T-helper 2 cell treated with Interferon-gamma antibody and Interleukin-4, amounts not matched to agents 5 μg/mL and 100 μg/mL, for 36 hours (primary cell): ENCODE measurements around the gene WWP2.

Source experiments
- DNase-seq: peaks from one replicate; pipeline ENCODE4 v3.0.0; 2021; ENCODE audit warnings: low spot score
- H3K27ac Mint-ChIP-seq: one replicate; pipeline ENCODE4 v1.8.0; 2021; ENCODE audit warnings: mild to moderate bottlenecking, mixed read lengths
- H3K27me3 Mint-ChIP-seq: one replicate; pipeline ENCODE4 v1.8.0; 2021; ENCODE audit warnings: low read depth, mixed read lengths
- H3K36me3 Mint-ChIP-seq: one replicate; pipeline ENCODE4 v1.8.0; 2021; ENCODE audit warnings: low read depth, mixed read lengths
- H3K4me1 Mint-ChIP-seq: one replicate; pipeline ENCODE4 v1.8.0; 2021; ENCODE audit warnings: low read depth, mixed read lengths
- H3K4me3 Mint-ChIP-seq: one replicate; pipeline ENCODE4 v1.8.0; 2022; ENCODE audit warnings: mild to moderate bottlenecking, moderate library complexity, mixed read lengths
- H3K9me3 Mint-ChIP-seq: one replicate; pipeline ENCODE4 v1.8.0; 2021; ENCODE audit warnings: mixed read lengths

WWP2 gene

DNA sequence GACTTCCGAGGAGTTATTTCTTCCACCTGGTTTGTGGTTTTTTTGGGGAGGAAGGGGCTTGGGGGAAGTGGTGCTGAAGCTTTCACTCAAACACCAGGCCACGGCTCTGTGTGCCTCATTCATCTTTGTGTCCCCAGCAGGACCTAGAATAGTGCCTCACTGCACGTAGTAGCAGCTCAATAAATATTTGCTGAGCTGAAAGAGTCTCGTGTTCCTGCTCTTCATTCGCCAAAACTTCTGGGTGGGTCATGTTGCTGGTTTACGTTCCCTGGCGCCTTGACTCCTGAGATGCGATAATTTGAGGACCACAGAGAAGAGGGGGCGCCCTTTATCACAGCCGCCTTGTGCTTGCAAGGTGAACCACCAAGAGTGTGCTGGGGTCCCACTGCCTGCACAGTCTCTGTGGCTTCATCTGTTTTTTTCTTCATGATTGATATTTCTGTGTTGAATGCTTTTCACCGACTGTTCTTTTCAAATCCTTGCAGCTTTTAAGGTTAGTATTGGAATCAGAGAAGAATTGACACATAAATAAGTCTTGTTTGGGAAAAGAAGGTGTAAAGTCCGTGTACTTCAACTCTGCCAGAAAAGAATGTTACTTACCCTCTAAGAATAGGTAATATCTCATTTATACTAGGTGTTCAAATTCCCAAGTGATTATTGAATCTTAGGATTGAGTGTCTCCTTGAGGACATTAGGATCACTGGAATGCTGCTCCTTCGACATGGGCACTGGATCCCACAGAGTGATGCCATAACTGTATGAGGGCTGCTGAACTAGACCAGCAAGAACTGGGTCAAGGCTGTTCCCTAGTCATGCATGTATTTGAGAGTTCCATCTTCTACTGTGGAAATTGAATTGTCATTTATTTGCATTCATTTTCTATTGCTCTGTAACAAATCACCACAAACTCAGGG is 96.3 kb downstream of the WWP2 start:
- H3K36me3 Mint-ChIP-seq: peaks cover 14% of the 10 kb centered on the region
- no peak overlapping the region for H3K27ac Mint-ChIP-seq
- no peak for DNase-seq
- no peaks in the 10 kb centered on the region for H3K9me3 Mint-ChIP-seq
- H3K27me3 Mint-ChIP-seq: no peaks in the 10 kb centered on the region
- H3K4me3 Mint-ChIP-seq: no peak overlapping the region
- H3K4me1 Mint-ChIP-seq: peaks cover 2% of the 10 kb centered on the region

DNA sequence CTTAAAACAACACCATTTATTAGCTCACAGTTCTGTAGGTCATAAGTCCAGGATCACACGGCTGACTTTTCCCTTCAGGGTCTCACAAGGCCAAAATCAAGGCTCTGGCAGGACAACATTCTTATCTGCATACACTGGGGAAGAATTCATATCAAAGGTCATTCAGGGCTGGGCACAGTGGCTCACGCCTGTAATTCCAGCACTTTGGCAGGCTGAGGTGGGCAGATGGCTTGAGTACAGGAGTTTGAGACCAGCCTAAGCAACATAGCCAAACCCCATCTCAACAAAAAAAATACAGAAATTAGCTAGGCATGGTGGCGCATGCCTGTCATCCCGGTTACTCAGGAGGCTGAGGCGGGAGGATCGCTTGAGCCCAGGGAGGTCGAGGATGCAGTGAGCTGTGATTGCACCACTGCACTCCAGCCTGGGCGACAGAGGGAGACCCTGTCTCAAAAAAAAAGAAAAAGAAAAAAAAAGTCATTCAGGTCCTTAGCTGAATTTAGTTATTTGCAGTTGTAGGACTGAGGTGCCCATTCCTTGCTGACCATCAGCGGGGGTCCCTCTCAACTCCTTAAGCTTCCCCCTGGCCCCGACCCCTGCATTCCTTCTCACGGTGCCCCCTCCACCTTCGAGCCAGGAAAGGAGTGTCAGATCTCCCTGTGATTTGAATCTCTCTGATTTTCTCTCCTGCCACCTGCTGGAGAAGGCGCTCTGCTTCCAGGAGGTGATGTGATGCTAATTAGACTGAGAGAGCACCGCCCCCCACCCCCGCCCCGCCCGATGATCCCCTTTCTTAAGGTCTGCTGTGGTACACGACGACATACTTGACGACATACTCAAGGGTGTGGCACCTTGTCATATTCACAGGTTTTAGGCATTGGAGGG is 97.2 kb downstream of the WWP2 start:
- Mint-ChIP-seq H3K4me1 (peaks cover 2% of the 10 kb centered on the region), H3K9me3 (no peaks in the 10 kb centered on the region), H3K36me3 (peaks cover 7% of the 10 kb centered on the region), H3K27ac (no peak overlapping the region), H3K4me3 (no peak overlapping the region), H3K27me3 (no peaks in the 10 kb centered on the region)
- no peak for DNase-seq

DNA sequence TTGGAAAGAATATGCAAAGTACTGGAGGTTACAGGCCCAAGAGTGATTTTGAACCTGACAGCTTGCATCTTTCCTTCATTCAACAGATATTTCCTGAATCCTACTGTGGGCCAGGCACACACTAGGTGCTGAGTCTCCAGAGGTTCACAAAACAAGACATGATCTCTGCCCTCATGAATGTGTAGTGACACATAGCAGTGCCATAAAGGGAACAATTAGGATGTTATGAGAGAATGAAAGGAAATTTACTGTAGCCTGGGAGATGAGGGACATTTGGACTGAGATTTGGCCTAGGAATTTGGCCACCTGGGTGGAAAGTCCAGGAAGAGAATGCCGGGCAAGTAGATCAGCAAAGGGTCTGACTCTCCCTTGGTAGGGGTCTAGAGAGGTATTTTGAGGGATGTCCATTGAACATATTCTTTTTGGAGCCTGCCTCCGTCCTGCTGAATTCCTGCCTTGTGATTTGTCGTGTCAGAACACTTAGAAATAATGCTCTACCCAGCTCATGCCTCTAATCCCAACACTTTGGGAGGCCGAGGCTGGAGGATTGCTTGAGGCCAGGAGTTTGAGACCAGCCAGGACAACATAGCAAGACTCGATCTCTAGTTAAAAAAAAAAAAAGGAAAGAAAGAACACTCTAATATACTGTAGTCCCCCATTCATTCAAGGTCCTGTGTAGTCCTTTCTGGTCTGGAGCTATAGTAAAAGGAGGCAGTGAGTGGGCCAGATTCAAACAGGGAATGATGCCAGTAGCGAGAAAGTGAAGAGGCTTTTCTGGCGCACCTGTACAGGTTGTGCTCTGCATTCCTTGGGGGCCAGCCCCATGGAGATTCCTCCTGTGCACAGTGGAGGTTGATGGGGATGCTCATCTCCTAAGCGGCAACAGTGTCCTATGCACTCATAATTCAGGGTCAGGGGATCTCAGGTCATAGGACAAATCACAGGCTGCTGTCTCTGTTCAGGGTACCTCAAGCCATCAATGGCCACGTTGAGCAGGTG is 98.4 kb downstream of the WWP2 start:
- no peak overlapping the region for H3K27ac Mint-ChIP-seq
- H3K4me1 Mint-ChIP-seq: peaks cover under 1% of the 10 kb centered on the region
- no peak overlapping the region for H3K4me3 Mint-ChIP-seq
- no peak for DNase-seq
- no peaks in the 10 kb centered on the region for H3K27me3 Mint-ChIP-seq
- H3K36me3 Mint-ChIP-seq: peaks cover 5% of the 10 kb centered on the region
- no peaks in the 10 kb centered on the region for H3K9me3 Mint-ChIP-seq

DNA sequence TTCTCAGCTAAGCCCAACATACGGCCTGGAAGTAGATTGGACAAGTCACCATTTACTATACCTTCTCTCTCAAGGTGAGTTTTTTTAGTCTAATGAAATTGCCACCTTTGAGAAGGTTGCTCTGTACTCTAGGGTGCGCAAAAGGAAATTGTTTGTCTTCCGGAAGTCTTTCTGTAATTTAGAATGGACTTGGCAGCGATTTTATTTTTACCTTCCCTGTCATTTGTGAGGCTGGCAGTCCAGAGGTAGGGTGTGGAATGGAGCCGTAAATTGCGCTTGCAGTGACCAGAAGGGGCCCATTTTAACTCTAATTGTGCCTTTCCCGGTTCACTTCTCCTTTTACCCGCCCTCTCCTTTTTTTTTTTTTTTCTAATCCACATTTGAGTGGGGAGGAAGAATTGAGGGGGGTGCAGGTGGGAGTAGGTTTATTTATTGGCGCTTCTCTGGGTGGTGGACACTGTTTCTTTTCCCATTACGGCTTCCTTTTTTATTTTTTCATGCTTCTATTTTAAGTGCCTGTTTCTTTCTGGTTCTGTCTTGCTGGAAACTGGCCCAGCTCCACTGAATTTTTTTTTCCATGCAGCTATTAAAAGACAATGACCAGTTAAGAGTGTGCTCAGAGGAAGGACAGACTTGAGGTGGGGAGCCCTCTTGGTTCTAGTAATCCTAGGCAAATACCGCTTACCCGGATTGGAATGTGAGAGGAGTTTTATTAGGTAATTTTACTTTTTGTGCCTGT is 99.3 kb downstream of the WWP2 start:
- H3K9me3 Mint-ChIP-seq: no peaks in the 10 kb centered on the region
- H3K4me1 Mint-ChIP-seq: no peaks in the 10 kb centered on the region
- no peaks in the 10 kb centered on the region for H3K27me3 Mint-ChIP-seq
- no peak overlapping the region for H3K4me3 Mint-ChIP-seq
- peaks cover 3% of the 10 kb centered on the region for H3K36me3 Mint-ChIP-seq
- no peak for DNase-seq
- no peak overlapping the region for H3K27ac Mint-ChIP-seq

DNA sequence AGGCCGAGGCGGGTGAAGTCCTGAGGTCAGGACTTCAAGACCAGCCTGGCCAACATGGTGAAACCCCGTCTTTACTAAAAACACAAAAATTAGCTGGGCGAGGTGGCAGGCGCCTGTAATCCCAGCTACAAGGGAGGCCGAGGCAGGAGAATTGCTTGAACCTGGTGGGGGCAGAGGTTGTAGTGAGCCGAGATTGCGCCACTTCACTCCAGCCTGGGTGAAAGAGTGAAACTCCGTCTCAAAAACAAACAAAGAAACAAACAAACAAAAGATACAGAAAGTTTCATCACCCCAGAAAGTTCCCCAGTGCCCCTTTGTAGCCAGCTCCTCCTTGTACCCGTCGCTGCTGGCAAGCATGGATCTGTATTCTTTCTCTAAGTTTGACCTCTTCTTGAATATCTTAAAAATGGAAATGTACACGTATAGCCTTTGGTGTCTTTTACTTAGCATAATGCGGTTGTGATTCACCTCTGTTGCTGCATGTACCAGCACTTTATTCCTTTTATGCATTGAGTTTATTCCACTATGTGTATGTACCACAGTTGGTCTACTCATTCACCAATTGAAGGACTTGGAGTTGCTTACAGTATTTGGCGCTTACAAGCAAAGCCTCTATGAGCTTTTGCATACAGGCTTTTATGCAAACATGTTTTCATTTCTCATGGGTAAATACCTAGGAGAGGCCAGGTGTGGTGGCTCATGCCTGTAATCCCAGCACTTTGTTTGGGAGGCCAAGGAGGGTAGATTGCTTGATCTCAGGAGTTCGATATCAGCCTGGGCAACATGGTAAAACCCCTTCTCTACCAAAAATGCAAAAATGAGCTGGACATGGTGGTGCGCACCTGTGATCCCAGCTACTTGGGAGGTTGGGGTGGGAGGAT is 101.5 kb downstream of the WWP2 start:
- Mint-ChIP-seq H3K4me1 (no peaks in the 10 kb centered on the region), H3K36me3 (peaks cover 3% of the 10 kb centered on the region), H3K27ac (no peak overlapping the region), H3K27me3 (no peaks in the 10 kb centered on the region), H3K9me3 (no peaks in the 10 kb centered on the region), H3K4me3 (no peak overlapping the region)
- DNase-seq: no peak

DNA sequence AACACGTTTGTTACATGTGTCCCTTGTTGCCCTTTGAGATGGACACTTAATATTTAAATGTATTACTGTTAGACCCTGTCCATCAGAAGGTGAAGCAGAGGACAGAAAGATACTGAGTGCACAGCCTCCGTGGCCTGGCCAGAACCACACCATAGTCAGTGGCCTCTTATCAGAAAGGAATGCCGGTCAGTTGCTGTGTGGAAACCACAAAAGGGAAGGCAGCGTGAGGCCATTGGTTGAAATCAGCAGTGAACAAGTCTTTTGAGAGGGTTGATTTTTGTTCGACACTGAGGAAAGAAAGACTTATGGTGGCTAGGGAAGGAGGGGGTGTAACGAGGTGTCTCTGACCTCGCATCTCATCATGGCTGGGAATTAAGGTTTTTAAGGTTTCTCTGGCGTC is 103.6 kb downstream of the WWP2 start:
- no peaks in the 10 kb centered on the region for H3K27me3 Mint-ChIP-seq
- no peak for DNase-seq
- H3K4me3 Mint-ChIP-seq: no peak overlapping the region
- no peaks in the 10 kb centered on the region for H3K9me3 Mint-ChIP-seq
- no peak overlapping the region for H3K27ac Mint-ChIP-seq
- no peaks in the 10 kb centered on the region for H3K36me3 Mint-ChIP-seq
- no peaks in the 10 kb centered on the region for H3K4me1 Mint-ChIP-seq

DNA sequence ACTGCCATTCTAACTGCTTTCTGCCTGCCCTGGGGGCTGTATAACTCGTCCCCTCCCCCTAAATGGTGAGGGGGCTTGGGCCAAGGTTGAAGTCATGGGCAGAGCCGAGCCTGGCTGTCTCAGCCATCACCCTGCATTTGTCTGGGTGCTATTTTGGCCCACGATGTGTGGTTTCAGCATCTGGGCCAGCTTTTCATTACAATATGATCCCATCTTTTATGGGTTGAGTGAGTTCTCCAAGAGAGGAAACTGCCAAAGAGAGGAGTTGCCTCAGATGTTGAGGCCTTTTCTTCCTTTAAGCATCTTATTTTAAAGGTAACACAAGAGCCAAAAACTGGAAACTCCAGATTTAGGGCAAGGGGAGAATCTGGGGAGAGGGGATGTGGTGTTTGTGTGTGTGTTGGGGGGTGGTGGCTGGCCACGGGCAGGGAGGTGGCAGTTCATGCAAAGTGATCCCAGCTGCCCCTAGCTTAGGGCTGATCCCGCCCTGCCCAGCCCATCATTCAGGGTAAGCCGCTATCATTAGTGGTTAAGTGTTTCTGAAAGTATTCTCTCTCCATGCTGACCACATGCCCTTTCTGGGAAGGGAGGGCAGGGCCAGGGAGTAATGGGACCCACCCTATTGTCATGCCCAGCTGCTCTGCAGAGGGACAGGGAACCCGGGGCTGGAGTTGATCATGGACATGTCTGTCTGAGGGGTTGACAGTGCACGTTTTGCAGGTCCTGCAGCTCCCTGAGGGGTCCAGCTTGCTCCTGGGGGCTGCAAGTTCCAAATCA is 105.8 kb downstream of the WWP2 start:
- H3K27ac Mint-ChIP-seq: no peak overlapping the region
- H3K4me1 Mint-ChIP-seq: no peaks in the 10 kb centered on the region
- H3K4me3 Mint-ChIP-seq: no peak overlapping the region
- no peaks in the 10 kb centered on the region for H3K9me3 Mint-ChIP-seq
- H3K36me3 Mint-ChIP-seq: peaks cover 8% of the 10 kb centered on the region
- H3K27me3 Mint-ChIP-seq: no peaks in the 10 kb centered on the region
- DNase-seq: no peak

DNA sequence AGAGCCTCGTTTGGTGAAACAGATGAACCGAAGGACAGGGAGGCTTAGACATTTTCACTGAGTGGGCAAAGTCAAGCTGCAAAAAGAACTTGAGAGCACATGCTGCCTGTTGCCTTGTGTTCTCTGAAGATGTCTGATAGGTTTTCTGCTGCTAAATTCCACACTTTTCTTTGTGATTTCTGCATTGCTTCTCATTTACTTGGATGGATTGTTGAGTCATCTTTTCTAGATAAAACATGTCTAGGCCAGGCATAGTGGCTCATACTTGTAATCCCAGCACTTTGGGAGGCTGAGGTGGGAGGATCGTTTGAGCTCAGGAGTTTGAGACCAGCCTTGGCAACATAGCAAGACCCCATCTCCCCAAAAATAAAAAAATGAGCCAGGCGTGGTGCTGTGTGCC is 108.6 kb downstream of the WWP2 start:
- DNase-seq: no peak
- no peaks in the 10 kb centered on the region for H3K9me3 Mint-ChIP-seq
- no peak overlapping the region for H3K4me3 Mint-ChIP-seq
- H3K4me1 Mint-ChIP-seq: no peaks in the 10 kb centered on the region
- H3K27me3 Mint-ChIP-seq: no peaks in the 10 kb centered on the region
- peaks cover 20% of the 10 kb centered on the region for H3K36me3 Mint-ChIP-seq
- H3K27ac Mint-ChIP-seq: no peak overlapping the region

DNA sequence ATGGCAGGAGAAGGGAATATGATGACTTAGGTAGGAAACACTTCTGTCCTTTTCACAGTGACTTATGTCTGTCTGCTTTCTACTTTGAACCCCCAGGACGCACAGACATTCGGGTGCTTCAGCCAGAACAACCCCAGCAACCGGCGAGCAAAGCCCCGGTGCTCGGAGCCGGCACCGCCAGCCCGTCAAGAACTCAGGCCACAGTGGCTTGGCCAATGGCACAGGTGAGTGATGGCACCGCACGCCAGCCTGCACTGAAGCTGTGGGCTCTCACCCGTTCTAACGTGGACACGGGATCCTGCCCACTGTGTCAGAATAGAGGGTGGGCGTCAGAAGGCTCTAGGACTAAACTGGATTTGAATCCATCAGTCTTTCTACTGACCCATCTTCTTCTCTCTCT is 109.6 kb downstream of the WWP2 start:
- Mint-ChIP-seq H3K9me3 (no peaks in the 10 kb centered on the region), H3K4me3 (no peak overlapping the region), H3K27ac (no peak overlapping the region)

DNA sequence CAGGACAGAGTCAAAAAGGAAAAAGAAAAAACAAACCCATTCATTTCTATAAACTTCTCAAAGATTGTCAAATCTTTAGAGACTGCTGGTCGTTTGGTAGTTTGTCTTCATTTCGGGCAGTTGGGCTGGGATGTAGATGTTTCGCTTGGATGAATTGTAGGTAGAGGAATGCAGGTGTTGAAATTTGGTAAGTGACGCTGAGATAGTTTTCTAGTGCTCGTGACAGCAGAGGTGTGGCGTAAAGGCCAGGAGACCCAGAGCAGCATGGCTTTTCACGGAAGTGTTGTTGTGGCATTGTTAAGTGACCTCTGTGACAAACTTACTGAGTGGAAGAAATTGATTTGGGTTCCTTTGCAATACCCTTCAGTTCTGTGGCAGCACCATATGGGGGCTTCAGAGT is 110.8 kb downstream of the WWP2 start:
- peaks cover 34% of the 10 kb centered on the region for H3K36me3 Mint-ChIP-seq
- no peak for DNase-seq
- H3K9me3 Mint-ChIP-seq: no peaks in the 10 kb centered on the region
- H3K27ac Mint-ChIP-seq: no peak overlapping the region
- H3K4me3 Mint-ChIP-seq: no peak overlapping the region
- no peaks in the 10 kb centered on the region for H3K27me3 Mint-ChIP-seq
- H3K4me1 Mint-ChIP-seq: no peaks in the 10 kb centered on the region

More for the DNA sequence above, 109.6 kb downstream of the WWP2 start:
- Mint-ChIP-seq H3K4me1 (no peaks in the 10 kb centered on the region), H3K27me3 (no peaks in the 10 kb centered on the region), H3K36me3 (peaks cover 25% of the 10 kb centered on the region)
- no peak for DNase-seq

DNA sequence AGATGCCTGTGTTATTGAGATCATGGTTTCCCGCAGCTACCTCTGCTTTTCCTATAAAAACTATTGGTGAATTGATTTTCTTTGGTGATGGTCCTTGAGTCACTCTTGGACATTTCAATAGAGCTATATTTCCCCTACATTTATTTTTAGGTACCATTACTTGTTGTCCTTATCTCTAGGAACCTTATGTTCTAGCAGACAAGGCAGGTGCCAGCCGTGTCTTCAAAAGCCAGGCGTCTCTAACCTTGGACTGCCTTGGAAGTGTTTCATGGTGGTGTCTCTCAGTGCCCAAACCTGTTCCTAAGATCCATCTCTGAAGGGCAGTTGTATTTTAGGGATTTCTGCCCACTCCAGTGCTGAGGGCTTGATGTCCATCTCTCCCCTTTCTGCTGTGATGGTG is 111.7 kb downstream of the WWP2 start:
- DNase-seq: no peak
- no peak overlapping the region for H3K27ac Mint-ChIP-seq
- no peaks in the 10 kb centered on the region for H3K4me1 Mint-ChIP-seq
- no peaks in the 10 kb centered on the region for H3K9me3 Mint-ChIP-seq
- H3K4me3 Mint-ChIP-seq: no peak overlapping the region
- H3K27me3 Mint-ChIP-seq: no peaks in the 10 kb centered on the region
- peaks cover 37% of the 10 kb centered on the region for H3K36me3 Mint-ChIP-seq

DNA sequence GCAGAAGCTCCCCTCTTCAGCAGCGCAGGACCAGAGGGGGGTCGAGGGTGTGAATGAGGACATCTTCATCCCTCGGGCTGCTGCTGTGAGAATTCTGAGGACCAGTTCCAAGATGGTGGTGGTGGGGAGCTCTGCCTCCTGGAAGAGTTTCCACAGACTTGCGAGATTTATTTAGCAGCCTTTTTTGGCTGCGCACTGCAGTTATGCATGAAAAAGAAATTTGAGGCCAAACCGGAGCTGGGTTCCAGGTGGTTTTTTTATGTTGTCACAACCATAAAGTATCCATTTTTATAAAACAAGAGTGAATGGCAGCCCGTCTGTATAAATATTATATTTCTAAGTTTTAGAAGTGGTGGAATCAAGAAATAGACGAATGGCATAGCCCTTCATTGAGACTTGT is 112.1 kb downstream of the WWP2 start:
- Mint-ChIP-seq H3K9me3 (no peaks in the 10 kb centered on the region), H3K27me3 (no peaks in the 10 kb centered on the region), H3K4me1 (no peaks in the 10 kb centered on the region), H3K36me3 (peaks cover 40% of the 10 kb centered on the region), H3K27ac (no peak overlapping the region), H3K4me3 (no peak overlapping the region)
- no peak for DNase-seq
